NCI-H2081 (cell line): Measurements from ENCODE around the gene TXNL4B.
"Not testable (repeated sequence)": the region's sequence is repeated elsewhere in the genome, so short reads cannot be mapped to it uniquely, and the experiment has no call there.

Experiments used
- DNase-seq, 2 experiments: peaks; one replicate each; lab custom pipeline; 2025; lab: John Stamatoyannopoulos, UW

The TXNL4B gene

DNA sequence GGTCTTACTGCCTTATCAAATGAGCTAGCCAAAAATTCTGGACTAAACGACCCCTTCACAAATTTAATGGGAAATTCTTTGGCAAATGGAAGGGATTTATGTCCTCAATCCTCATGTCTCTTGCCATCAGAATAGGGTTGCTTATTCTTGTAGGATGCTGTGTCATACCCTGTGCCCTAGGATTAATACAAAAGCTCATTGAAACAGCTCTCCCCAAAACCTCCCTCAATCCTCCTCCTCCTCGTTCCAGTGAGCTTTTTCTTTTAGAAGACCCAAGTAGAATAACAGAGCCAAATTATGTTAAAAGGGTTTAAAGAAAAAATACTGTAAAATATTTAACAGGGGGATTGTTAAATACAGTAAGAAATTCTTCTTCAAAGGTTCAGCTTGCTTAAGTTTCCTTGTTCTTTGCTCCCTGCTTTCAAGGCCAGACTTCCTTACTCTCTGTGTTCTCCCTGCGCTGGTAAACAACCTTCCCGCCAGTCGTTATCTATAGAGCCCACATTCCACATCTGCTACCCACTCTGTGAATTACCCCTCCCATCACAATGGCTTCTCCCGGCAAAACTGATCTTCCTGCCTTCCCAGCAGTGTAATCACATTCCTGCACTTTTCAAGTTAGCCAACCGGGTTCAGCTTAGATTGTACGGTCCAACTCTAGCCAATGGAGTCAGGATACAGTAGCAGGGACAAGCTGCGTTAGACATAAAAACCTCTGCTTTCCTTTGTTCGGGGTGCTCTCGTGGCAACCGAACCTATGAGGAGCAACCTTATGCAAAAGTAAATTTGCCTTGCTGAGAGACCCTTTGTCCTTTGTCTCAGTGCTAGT lies 20.7 kb downstream of the TXNL4B start:
- no peak for DNase-seq

DNA sequence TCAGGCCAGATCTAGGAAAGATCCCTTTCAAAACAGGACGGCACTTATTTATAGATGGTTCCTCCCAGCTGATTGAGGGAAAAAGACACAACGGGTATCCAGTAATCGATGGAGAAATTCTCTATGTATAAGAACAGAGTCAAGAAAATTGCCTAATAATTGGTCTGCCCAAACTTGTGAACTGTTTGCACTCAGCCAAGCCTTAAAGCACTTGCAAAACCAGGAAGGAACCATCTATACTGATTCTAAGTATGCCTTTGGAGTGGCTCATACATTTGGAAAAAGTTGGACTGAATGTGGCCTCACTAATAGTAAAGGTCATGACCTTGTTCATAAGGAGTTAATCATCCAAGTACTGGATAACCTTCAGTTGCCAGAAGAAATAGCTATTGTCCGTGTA lies 24.5 kb downstream of the TXNL4B start:
- DNase-seq = no peak

DNA sequence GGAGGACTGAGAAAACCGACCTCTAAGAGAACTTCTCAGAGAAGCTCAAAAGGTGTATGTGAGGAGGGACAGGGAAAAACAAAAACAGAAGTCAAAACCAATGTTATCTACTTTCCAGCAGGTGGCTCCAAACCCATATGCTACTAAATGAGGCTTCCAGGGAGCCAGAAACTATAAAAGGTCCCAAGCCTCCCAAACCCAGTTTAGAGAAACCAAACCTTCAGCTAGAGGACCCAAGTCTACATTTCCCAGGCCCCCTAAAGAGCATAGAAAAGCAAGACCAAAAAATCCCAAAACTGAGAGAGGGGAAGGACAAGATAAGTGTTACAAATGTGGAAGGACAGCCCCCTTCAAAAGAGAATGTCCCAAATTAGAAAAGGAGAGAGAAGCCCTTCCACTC lies 26.7 kb downstream of the TXNL4B start:
- peak; percentile 2 to 17 for DNase-seq

DNA sequence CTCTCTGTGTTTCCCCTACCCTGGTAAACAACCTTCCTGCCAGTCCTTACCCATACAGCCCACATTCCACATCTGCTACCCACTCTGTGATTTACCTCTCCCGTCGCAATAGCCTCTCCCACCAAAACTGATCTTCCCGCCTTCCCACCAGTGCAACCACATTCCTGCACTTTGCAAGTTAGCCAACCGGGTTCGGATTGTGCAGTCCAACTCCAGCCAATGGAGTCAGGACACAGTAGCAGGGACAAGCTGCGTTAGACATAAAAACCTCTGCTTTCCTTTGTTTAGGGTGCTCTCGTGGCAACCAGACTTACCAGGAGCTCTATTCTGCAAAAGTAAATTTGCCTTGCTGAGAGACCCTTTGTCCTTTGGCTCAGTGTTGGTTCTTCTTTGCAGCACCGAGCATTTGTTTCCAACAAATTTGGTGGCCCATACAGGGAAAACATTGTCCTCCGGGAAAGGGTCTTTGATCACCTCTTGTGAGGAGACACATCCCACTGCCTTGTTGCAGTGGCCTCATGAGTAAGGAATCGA lies 29.0 kb downstream of the TXNL4B start:
- no peak for DNase-seq

DNA sequence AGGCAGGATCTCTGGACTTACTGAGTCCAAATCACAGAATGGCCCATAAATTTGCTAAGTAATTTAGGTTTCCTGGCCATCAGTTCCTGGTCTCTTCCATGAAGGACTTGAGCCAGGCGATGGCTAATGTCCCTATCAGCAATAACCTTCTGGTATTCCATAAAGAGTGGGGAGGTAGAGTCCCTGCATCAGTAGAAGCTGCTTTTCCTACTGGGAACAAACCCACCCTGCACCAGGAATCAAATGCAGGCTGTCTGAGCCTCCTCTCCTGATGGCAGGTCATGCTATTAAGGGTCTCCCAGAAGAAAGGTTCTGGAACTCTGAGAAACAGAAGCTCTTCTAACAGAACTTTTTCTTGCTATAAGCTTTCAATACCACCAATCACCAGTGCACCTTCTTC lies 31.9 kb downstream of the TXNL4B start:
- no peak for DNase-seq

DNA sequence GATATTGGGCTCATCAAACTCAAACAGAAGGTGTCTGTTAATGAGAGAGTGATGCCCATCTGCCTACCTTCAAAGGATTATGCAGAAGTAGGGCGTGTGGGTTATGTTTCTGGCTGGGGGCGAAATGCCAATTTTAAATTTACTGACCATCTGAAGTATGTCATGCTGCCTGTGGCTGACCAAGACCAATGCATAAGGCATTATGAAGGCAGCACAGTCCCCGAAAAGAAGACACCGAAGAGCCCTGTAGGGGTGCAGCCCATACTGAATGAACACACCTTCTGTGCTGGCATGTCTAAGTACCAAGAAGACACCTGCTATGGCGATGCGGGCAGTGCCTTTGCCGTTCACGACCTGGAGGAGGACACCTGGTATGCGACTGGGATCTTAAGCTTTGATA lies 33.0 kb downstream of the TXNL4B start:
- no peak for DNase-seq

DNA sequence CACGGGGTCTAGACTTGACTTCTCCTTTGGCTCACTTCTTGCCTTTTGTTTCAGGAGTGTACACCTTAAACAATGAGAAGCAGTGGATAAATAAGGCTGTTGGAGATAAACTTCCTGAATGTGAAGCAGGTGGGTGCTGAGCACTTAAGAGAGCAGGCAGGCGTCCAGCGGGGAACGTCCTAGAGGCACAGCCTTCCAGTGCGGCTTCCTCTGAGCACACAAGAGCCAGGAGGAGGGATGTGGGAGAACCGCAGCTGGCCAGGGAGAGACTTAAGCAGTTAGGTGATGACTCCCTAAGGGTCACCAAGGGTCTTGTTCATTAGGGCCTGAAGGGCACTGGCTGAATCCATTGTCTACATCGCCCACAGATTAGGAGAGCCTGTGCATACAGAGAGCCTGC lies 34.4 kb downstream of the TXNL4B start:
- not testable (repeated sequence) for DNase-seq

DNA sequence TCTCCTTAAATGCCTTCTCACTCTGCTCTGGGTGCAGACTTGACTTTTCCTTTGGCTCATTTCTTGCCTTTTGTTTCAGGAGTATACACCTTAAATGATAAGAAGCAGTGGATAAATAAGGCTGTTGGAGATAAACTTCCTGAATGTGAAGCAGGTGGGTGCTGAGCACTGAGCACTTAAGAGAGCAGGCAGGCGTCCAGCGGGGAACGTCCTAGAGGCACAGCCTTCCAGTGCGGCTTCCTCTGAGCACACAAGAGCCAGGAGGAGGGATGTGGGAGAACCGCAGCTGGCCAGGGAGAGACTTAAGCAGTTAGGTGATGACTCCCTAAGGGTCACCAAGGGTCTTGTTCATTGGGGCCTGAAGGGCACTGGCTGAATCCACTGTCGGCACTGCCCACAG lies 36.1 kb downstream of the TXNL4B start:
- DNase-seq = not testable (repeated sequence)

DNA sequence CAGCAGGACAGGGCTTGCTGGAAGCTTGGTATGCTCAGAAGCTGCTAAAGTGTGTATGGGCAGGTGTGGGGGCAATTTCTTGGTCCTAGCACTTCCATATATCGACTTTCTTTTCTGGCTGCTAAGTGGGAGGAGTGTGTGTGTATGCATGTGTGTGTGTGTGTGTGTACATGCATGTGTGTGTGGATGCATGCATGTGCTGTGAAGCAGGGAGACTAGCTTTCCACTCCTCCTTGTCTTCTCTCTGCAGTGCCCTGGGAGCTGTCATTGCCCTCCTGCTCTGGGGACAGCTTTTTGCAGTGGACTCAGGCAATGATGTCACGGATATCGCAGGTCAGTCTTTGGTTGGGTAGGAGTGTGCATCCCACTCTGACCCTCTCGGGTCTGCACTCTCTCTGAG lies 37.5 kb downstream of the TXNL4B start:
- no peak for DNase-seq

DNA sequence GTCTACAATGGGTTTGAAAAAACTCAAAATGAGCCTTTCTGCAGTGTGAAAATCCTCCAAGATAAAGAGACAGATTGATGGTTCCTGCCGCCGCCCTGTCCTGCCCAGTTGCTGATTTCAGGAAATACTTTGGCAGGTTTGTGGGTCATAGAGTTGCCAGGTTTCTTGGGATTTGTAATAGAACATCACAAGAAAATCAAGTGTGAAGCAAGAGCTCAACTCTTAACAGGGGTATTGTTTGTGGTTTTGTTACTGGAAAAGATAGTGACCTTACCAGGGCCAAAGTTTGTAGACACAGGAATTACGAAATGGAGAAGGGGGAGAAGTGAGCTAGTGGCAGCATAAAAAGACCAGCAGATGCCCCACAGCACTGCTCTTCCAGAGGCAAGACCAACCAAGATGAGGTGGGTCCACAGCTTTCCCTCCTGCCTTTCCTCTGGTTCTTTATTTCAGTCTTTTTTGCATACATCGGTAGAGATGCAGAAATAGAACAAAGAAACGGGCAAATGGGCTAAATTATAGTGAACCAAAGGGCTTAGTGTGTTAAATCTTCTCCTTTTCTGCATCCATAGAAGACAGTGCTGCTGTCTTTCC lies 39.1 kb downstream of the TXNL4B start, which contains the start of gene HP:
Gene HP, plus strand, starts transcription at position 252 of the 594 bp plus-strand sequence. Its CDS starts 148 bp downstream, at position 400.
- not testable (repeated sequence) for DNase-seq

DNA sequence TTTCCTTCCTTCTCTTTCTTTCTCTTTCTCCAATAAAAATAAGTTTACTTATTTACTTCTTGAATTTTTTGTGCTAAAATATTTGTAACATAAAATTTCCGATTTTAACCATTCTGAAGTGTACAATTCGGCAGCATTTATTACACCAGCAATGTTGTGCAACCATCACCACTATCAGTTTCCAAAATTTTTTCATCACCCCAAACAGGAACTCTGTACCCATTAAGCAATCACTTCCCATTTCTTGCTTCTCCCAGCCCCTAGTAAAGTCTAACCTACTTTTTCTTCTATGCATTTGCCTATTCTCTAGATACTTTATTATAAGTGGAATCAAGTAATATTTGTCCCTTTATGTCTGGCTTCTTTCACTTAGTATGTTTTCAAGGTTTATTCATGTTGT lies 41.6 kb downstream of the TXNL4B start:
- no peak for DNase-seq

DNA sequence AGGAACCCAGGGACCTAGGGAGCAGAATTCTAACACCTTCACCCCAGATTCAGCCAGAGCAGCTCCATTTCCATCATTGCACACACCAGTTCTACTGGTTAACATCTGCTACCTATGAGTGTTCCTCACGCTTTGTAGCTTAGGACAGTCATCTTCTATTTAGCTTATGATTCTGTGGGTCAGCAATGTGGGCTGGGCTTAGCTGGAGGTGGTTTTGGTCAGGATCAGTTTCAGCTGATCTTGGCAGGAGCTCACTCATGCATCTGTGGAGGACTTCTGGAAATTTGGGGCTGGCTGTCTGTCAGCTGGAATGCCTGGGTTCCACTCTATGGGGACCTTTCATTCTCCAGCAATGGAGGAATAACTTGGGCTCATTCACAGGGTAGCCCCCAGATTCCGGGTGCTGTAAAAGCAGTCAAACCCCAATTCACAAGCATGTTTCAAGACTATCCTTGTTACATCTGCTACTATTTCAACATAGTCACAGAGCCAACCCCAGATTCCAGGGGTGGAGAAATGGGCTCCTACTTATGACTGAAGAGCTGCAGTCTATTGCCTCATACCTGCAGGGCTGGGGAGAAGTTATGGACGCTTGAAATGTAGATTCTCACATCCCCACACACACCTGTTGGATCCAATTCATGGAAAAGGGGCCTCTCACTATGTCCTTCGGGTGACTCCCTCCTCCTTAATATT lies 42.5 kb downstream of the TXNL4B start:
- DNase-seq = no peak

DNA sequence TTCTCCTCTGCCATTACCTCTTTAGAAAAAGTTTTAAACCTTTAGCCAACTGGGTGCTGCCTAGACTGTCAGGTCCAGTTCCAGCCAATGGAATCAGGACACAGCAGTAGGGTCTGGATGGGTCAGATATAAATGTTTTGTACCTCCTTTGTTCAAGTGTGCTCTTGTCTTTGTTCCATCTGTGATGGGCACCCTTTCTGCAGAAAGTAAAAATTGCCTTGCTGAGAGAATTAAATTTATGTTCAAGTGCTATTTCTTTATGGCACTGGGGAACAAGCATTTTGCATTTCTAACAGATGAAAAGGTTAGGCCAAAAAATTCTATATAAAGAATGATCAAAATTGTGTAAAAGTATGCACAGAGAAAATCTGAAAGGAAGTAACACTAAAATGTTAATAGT lies 44.3 kb downstream of the TXNL4B start:
- no peak for DNase-seq

DNA sequence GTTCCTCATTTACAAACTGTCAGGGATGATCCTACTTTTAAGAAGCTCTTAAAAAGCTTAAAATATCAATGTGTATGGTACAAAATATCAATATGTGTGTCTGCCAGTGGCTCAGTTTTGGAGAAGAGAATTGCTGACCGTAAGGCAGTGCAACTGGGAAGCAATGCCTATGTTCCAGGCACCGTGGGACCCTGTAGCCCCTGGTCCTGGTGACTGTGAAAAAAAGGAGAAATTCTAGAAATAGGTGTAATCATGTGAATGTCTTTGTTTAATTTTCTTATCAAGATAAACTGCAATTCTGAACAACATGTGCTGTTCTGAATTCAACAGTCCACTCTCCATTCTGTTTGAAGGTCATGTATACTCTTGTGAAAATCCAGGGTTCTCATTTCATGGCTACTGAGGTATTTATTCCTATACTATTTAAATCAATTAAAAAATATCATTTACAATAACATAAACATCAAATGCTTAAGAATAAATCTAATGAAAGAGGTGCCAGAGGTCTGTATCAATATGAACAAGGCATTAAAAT lies 48.5 kb downstream of the TXNL4B start:
- DNase-seq = no peak

DNA sequence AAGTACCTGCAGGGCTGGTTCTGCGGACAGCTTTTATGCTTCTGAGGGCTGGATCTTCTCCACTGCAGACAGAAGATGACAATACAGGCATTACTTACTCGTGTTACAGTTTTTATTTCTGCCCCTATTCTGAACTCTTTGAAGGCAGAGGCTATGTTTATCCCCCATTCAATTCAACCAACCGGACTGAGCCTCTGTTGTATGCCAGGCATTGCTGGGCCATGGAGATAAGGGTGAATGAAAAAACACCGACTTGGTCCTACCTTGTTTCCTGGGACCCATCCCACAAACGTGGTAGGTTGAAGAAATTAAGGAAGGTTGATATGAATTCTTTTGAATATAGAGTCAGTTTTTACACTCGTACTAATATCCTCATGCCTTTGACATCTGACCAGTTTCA lies 49.1 kb downstream of the TXNL4B start:
- DNase-seq = no peak

DNA sequence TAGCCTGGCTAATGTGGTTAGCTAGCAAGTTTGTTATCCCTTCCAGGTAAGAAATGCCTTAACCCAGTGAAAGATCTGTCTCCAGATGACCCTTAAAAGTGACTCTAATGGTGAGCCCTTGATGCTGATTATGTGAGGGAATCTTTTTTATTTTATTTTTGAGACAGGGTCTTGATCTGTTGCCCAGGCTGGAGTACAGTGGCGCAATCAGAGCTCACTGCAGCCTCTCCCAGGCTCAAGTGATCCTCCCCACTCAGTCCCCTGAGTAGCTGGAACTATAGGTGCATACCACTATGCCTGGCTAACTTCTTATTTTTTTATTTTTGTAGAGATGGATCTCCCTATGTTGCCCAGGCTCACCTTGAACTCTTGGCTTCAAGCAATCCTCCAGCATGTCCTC lies 49.9 kb downstream of the TXNL4B start:
- no peak for DNase-seq

DNA sequence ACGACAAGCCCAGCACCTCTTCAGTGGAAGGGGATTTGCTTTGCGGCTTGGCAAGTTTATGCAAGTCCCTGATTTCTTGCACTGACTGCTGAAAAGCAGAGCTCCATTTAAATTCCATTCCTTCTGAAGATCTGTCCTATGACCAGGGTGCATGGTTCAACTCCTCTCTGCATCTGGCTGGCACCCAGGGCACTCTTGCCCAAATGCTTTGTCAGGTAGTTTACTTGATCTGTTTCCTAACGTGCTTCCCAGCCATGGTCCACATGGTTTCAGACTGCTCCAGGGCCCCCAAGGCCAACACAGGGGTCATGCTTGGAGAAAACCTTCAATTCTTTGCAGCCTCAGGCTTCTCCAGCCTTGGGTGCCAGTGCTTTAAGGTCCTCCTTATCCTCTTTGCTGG lies 50.4 kb downstream of the TXNL4B start:
- no peak for DNase-seq

DNA sequence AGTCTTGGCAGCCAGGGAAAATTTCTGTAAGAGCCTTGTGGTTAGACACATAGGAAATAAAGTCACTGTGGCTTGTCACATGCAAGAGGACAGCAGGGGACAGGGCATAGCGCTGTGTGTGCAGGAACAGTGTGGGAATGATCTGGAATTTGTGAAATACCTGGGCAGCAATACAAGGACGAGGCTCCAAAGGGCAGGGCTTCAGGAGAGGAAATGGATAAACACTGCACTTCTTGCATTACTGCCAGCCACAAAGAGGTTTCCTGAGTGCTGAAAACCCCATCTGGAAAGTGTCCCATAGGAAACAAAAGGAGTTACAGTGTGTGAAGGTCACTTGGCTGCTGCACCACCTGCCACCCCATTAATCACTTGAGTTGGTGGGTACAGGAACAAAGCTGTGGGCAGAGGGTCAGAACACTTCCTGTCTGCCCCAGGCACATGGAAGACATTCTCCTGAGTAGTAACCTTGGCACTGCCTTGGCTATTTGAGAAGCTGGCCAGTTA lies 51.2 kb downstream of the TXNL4B start:
- no peak for DNase-seq

DNA sequence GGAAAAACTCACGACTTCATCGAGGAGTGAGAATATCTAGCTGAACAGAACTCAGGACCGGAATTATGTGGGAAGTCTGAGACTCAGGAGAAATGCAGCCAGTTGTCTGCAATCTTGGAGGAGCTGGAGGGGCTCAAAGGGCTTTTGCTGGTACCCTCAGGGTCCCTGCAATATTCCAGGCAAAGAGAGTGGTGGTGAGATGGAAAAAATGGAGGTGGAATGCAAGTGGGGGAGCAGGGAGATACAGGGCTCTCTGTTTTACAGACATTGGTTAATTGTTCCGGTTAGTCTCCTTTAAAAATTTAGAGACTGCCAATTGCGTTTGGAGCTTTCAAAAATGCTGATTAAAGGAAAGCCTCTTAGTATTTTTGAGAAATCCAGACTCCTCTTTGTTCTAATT lies 57.3 kb downstream of the TXNL4B start:
- no peak for DNase-seq
